Measurements from ENCODE around the gene HGF.
"Not testable (repeated sequence)": the region's sequence is repeated elsewhere in the genome, so short reads cannot be mapped to it uniquely, and the experiment has no call there.

The HGF gene

GRCh38 chr7:81769891-81770727 is at the start of gene HGF:
HGF (minus strand) TSS chr7:81770047; CDS start chr7:81769971, 76 bp downstream.
- DNase-seq (ENCODE audit: low read depth in 2 of 2, low spot score in 1 of 2), result no peak

GRCh38 chr7:81816312-81816711 is 46.5 kb upstream of the HGF start:
- DNase-seq (ENCODE audit: low read depth in 2 of 2, low spot score in 1 of 2), result no peak

- not testable (repeated sequence) for DNase-seq (ENCODE audit: low read depth in 2 of 2, low spot score in 1 of 2)
Measured at GRCh38 chr7:81812866-81813476, 43.1 kb upstream of the HGF start.

GRCh38 chr7:81811956-81812865 is 42.4 kb upstream of the HGF start:
- DNase-seq (ENCODE audit: low read depth in 2 of 2, low spot score in 1 of 2), result no peak

GRCh38 chr7:81810476-81811155 is 40.8 kb upstream of the HGF start:
- no peak for DNase-seq (ENCODE audit: low read depth in 2 of 2, low spot score in 1 of 2)

- not testable (repeated sequence) for DNase-seq (ENCODE audit: low read depth in 2 of 2, low spot score in 1 of 2)
Measured at GRCh38 chr7:81808310-81808709, 38.5 kb upstream of the HGF start.

GRCh38 chr7:81803267-81803666 is 33.4 kb upstream of the HGF start:
- no peak for DNase-seq (ENCODE audit: low read depth in 2 of 2, low spot score in 1 of 2)

- no peak for DNase-seq (ENCODE audit: low read depth in 2 of 2, low spot score in 1 of 2)
Measured at GRCh38 chr7:81802251-81802650, 32.4 kb upstream of the HGF start.

GRCh38 chr7:81801532-81801931 is 31.7 kb upstream of the HGF start:
- DNase-seq (ENCODE audit: low read depth in 2 of 2, low spot score in 1 of 2), result no peak

- DNase-seq (ENCODE audit: low read depth in 2 of 2, low spot score in 1 of 2), result no peak
Measured at GRCh38 chr7:81791568-81792518, 22.0 kb upstream of the HGF start.

- no peak for DNase-seq (ENCODE audit: low read depth in 2 of 2, low spot score in 1 of 2)
Measured at GRCh38 chr7:81790686-81791085, 20.8 kb upstream of the HGF start.

GRCh38 chr7:81790120-81790500 is 20.3 kb upstream of the HGF start:
- DNase-seq (ENCODE audit: low read depth in 2 of 2, low spot score in 1 of 2), result no peak

GRCh38 chr7:81789406-81790119 is 19.7 kb upstream of the HGF start:
- no peak for DNase-seq (ENCODE audit: low read depth in 2 of 2, low spot score in 1 of 2)

GRCh38 chr7:81788246-81788645 is 18.4 kb upstream of the HGF start:
- no peak for DNase-seq (ENCODE audit: low read depth in 2 of 2, low spot score in 1 of 2)

GRCh38 chr7:81783818-81784217 is 14.0 kb upstream of the HGF start:
- no peak for DNase-seq (ENCODE audit: low read depth in 2 of 2, low spot score in 1 of 2)

- DNase-seq (ENCODE audit: low read depth in 2 of 2, low spot score in 1 of 2), result no peak
Measured at GRCh38 chr7:81780914-81781693, 11.3 kb upstream of the HGF start.

- DNase-seq (ENCODE audit: low read depth in 2 of 2, low spot score in 1 of 2), result no peak
Measured at GRCh38 chr7:81779706-81780105, 9.9 kb upstream of the HGF start.

- DNase-seq (ENCODE audit: low read depth in 2 of 2, low spot score in 1 of 2), result no peak
Measured at GRCh38 chr7:81777697-81778096, 7.8 kb upstream of the HGF start.
